Fibroblast of pulmonary artery (primary cell): ENCODE data around the gene PQBP1.

Source experiments
- DNase-seq: peaks from one replicate; pipeline ENCODE4 v3.0.0-alpha.2; 2010; ENCODE audit warnings: low read depth
- H3K4me3 ChIP-seq: replicated peaks from 2 replicates; pipeline ENCODE4 v1.5.1; 2011; ENCODE audit warnings: low read depth, mild to moderate bottlenecking, control low read depth, low read length, moderate library complexity
- TF ChIP-seq, protein P1 (sequence below): IDR thresholded peaks from 2 replicates; pipeline ENCODE4 v1.5.1; 2011; ENCODE audit warnings: mild to moderate bottlenecking, control low read depth, low read length, inconsistent platforms; ENCODE audit errors: missing control alignments

Gene PQBP1

GRCh38 chrX:48927123-48927522 lies 29.4 kb downstream of the PQBP1 start:
- no peak for DNase-seq
- TF ChIP-seq, protein P1, sequence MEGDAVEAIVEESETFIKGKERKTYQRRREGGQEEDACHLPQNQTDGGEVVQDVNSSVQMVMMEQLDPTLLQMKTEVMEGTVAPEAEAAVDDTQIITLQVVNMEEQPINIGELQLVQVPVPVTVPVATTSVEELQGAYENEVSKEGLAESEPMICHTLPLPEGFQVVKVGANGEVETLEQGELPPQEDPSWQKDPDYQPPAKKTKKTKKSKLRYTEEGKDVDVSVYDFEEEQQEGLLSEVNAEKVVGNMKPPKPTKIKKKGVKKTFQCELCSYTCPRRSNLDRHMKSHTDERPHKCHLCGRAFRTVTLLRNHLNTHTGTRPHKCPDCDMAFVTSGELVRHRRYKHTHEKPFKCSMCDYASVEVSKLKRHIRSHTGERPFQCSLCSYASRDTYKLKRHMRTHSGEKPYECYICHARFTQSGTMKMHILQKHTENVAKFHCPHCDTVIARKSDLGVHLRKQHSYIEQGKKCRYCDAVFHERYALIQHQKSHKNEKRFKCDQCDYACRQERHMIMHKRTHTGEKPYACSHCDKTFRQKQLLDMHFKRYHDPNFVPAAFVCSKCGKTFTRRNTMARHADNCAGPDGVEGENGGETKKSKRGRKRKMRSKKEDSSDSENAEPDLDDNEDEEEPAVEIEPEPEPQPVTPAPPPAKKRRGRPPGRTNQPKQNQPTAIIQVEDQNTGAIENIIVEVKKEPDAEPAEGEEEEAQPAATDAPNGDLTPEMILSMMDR = no peak
- no peak overlapping the region for H3K4me3 ChIP-seq

- TF ChIP-seq, protein P1 = no peak
- DNase-seq = no peak
- no peak overlapping the region for H3K4me3 ChIP-seq
These were observed 30.1 kb downstream of the PQBP1 start for GRCh38 chrX:48927736-48928382.

DNA sequence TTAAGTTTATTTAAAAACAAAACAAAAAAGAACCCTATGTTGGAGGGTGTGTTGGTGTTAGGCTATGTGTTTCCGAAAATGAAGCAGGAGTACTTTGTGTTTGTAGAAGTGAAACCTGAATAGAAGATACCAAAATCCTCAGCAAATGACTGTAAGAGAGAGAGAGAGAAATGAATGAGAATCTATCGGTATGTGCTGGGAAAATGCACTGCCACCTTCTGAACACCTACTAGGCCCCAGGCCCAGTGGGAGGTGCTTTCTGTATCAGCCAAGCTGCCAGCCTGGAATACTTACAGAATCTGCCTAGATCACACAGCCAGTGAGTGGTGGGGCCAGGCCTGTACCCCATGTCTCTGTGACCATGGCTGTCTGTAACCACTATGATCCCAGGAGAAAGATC lies 36.0 kb downstream of the PQBP1 start:
- TF ChIP-seq, protein P1 = no peak
- DNase-seq = no peak
- no peak overlapping the region for H3K4me3 ChIP-seq

GRCh38 chrX:48934581-48935300 lies 37.0 kb downstream of the PQBP1 start:
- TF ChIP-seq, protein P1 = no peak
- no peak for DNase-seq
- no peak overlapping the region for H3K4me3 ChIP-seq

DNA sequence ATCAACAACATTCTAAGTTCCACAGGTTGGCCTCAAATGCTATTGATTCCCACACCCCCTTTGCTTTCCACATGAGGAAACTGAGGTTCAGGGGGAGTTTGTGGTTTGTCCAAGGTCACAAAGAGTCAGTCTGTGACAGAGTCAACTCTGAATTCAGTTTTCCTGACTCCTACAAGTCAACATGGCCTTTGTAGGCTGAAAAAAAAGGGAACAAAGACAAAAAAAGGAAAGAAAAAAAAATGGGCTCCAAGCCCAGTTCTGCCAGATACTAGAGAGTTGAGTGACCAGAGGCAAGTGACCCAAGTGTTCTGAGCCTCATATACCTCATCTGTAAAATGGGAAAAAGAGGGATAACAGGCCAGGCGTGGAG lies 37.6 kb downstream of the PQBP1 start:
- no peak overlapping the region for H3K4me3 ChIP-seq
- TF ChIP-seq, protein P1 = no peak
- DNase-seq = no peak

DNA sequence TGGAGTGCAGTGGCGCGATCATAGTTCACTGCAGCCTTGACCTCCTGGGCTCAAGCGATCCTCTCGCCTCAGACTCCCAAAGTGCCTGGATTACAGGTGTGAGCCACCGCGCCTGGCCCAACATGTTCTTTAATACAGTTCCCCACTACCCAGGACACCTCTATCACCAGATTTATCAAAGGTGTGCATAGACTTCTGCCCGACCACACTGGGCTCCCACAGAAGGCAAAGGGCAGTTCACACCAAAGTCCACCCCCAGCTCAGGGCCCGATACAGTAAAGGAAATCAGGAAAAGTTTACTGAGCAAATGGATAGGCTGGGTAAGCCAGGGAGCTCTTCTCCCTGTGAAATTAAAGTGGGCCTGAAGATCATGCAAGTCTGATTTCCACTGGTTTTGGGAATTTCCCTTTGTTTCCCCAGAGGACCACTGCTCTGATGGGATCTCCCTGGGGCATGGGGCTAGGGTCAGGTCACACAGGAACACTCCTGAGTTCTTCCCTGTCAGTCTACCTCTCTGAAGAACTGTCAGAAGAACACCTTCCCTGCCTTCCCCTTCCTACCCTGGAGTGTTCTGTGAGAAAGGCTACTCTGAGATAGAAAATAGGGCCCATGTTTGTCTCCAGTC lies 38.8 kb downstream of the PQBP1 start:
- no peak overlapping the region for H3K4me3 ChIP-seq
- TF ChIP-seq, protein P1 = no peak
- DNase-seq = no peak
